A673 (cell line): ENCODE results near the gene BAG5. TPM values are rescaled to one million over a fixed set of nuclear protein-coding genes. Genes with fewer than 3 reads are reported as not detected.

ENCODE experiments used
- BruUV-seq: library from RNA; stranded (reverse); fragments of 400-500 nt; replicated peaks from 2 replicates; lab custom pipeline; 2021; lab: Mats Ljungman, UMichigan
- CTCF ChIA-PET: fragments of 300-600 bp; sonication (Branson Sonifier 250); formaldehyde crosslinking; loops from one replicate; lab custom pipeline; 2022; ENCODE audit warnings: antibody characterized with exemption; lab: Charles Lee
- POLR2A ChIA-PET: fragments of 300-600 bp; sonication (Branson Sonifier 250); formaldehyde crosslinking; loops from one replicate; lab custom pipeline; 2022; ENCODE audit warnings: antibody characterized with exemption; ENCODE audit not compliant: low non-redundant PET; lab: Charles Lee
- DNase-seq: peaks from one replicate; pipeline ENCODE4 v3.0.0-alpha.2; 2015; ENCODE audit warnings: low spot score
- H3K27ac ChIP-seq: fragments of 200-600 bp; sonication (generic); 2 replicates; pipeline ENCODE4 v1.5.1; 2016; ENCODE audit warnings: mixed run types, low read depth, mild to moderate bottlenecking, mixed read lengths, antibody characterized with exemption, low read length; ENCODE audit not compliant: poor library complexity, severe bottlenecking
- H3K27me3 ChIP-seq: fragments of 200-600 bp; sonication (generic); replicated peaks from 2 replicates; pipeline ENCODE4 v1.6.1; 2017; ENCODE audit warnings: mixed run types, low read depth, mild to moderate bottlenecking, mixed read lengths, antibody characterized with exemption, low read length; ENCODE audit not compliant: insufficient read depth, poor library complexity
- H3K36me3 ChIP-seq: fragments of 200-600 bp; sonication (generic); 2 replicates; pipeline ENCODE4 v1.6.1; 2016; ENCODE audit warnings: mixed run types, mild to moderate bottlenecking, mixed read lengths, antibody characterized with exemption, low read length; ENCODE audit not compliant: insufficient read depth, poor library complexity, severe bottlenecking
- H3K4me1 ChIP-seq: fragments of 200-600 bp; sonication (generic); 2 replicates; pipeline ENCODE4 v1.6.1; 2017; ENCODE audit warnings: mixed run types, mild to moderate bottlenecking, mixed read lengths, antibody characterized with exemption, low read length; ENCODE audit not compliant: insufficient read depth, poor library complexity, severe bottlenecking
- H3K4me3 ChIP-seq: fragments of 200-600 bp; sonication (generic); 2 replicates; pipeline ENCODE4 v1.5.1; 2016; ENCODE audit warnings: low read depth, mixed run types, mild to moderate bottlenecking, mixed read lengths, low read length; ENCODE audit not compliant: poor library complexity, severe bottlenecking
- H3K9me3 ChIP-seq: fragments of 200-600 bp; sonication (generic); 2 replicates; pipeline ENCODE4 v1.6.1; 2016; ENCODE audit warnings: mixed run types, low read depth, mild to moderate bottlenecking, mixed read lengths, antibody characterized with exemption, low read length; ENCODE audit not compliant: poor library complexity, severe bottlenecking
- CTCF ChIP-seq: fragments of 300-800, 200-600 bp; sonication (generic); conservative IDR thresholded peaks from 2 replicates; pipeline ENCODE4 v1.5.1; 2017; ENCODE audit warnings: low read depth, mild to moderate bottlenecking, antibody characterized with exemption, low read length, moderate library complexity, mixed read lengths
- EZH2 ChIP-seq: fragments of 200-600 bp; sonication (generic); IDR thresholded peaks from 2 replicates; pipeline ENCODE4 v1.6.1; 2017; ENCODE audit warnings: borderline replicate concordance, low read depth, mild to moderate bottlenecking, mixed read lengths, antibody characterized with exemption, low read length; ENCODE audit not compliant: poor library complexity, severe bottlenecking
- intact Hi-C: fragments of 100-400 bp; cut with micrococcal nuclease; formaldehyde crosslinking; loops from one replicate; pipeline ENCODE4 v1.10.0; 2022; ENCODE audit not compliant: unreplicated experiment
- total RNA-seq: library from RNA; stranded (reverse); gene quantifications from 2 replicates; pipeline ENCODE4 v1.2.3, GENCODE V29; 2021

The BAG5 gene
- total RNA-seq, 1 experiment from 2014 or later: 39.8 TPM

GRCh38 chr14:103521438-103521950 lies 41.0 kb downstream of the BAG5 start:
- H3K4me3 ChIP-seq: peak overlapping the region; percentile 83
- no peaks in the 10 kb centered on the region for H3K9me3 ChIP-seq
- POLR2A ChIA-PET: no interaction called here
- no TSS peak for BruUV-seq
- no peaks in the 10 kb centered on the region for H3K27me3 ChIP-seq
- DNase-seq: peak; percentile 51
- TF ChIP-seq CTCF: no peak
- TF ChIP-seq EZH2: no peak
- peaks cover 18% of the 10 kb centered on the region for H3K4me1 ChIP-seq
- peak overlapping the region; percentile 70 for H3K27ac ChIP-seq
- intact Hi-C loops: no loop called here
- H3K36me3 ChIP-seq: peaks cover 15% of the 10 kb centered on the region
- CTCF ChIA-PET: interaction anchor here (0.5 to 0.8 kb wide), 4 partner anchors 19 to 193 kb away, joined by 3 to 4 read pairs (median 4); partner anchors contain the start of gene BAG5

GRCh38 chr14:103520657-103521437 lies 41.6 kb downstream of the BAG5 start:
- peaks cover 15% of the 10 kb centered on the region for H3K36me3 ChIP-seq
- BruUV-seq: no TSS peak
- peak overlapping the region; percentile 70 for H3K27ac ChIP-seq
- no peaks in the 10 kb centered on the region for H3K9me3 ChIP-seq
- TF ChIP-seq CTCF: peak; percentile 74
- TF ChIP-seq EZH2: no peak
- no peaks in the 10 kb centered on the region for H3K27me3 ChIP-seq
- peak overlapping the region; percentile 83 for H3K4me3 ChIP-seq
- DNase-seq: peak; percentile 91
- intact Hi-C loops: no loop called here
- H3K4me1 ChIP-seq: peaks cover 18% of the 10 kb centered on the region
- CTCF ChIA-PET: interaction anchor here (0.5 to 0.8 kb wide), 4 partner anchors 19 to 194 kb away, joined by 3 to 4 read pairs (median 4); partner anchors contain the start of gene BAG5
- POLR2A ChIA-PET: no interaction called here

- peak overlapping the region; percentile 83 for H3K4me3 ChIP-seq
- CTCF ChIA-PET: no interaction called here
- POLR2A ChIA-PET: no interaction called here
- no TSS peak for BruUV-seq
- DNase-seq: no peak
- peaks cover 18% of the 10 kb centered on the region for H3K4me1 ChIP-seq
- peaks cover 15% of the 10 kb centered on the region for H3K36me3 ChIP-seq
- no peak for TF ChIP-seq CTCF
- TF ChIP-seq EZH2: no peak
- H3K27ac ChIP-seq: peak overlapping the region; percentile 70
- intact Hi-C loops: no loop called here
- no peaks in the 10 kb centered on the region for H3K27me3 ChIP-seq
- H3K9me3 ChIP-seq: no peaks in the 10 kb centered on the region
These were observed 42.2 kb downstream of the BAG5 start for GRCh38 chr14:103520269-103520656.
